Measurements from ENCODE around the gene MIEF2. TPM values are rescaled to one million over a fixed set of nuclear protein-coding genes. Genes with fewer than 3 reads are reported as not detected.

Gene MIEF2
- total and polyA plus RNA-seq, 2 donors (not counting 1 experiment from before 2014, with no cell fraction given), result 13.3 to 18.7 TPM

- Histone ChIP-seq H2AFZ (ENCODE audit: insufficient read depth, low read depth, low read length, poor library complexity, severe bottlenecking) (peak overlapping the region; percentile 90), H3K79me2 (ENCODE audit: control insufficient read depth, insufficient read depth, low read length) (peaks cover 13% of the 10 kb centered on the region), H3K4me1 (ENCODE audit: control insufficient read depth in 2 of 2, insufficient read depth in 2 of 2, low read length in 2 of 2) (peaks cover 10 to 16% of the 10 kb centered on the region in 2 donors), H3K4me3 (ENCODE audit: control extremely low read depth in 1 of 5, extremely low read depth in 1 of 5, insufficient read depth in 1 of 5, low read depth in 2 of 5, low read length in 4 of 5) (peak overlapping the region; percentile 59 to 80 (median 70)), H3K27me3 (replicated peaks in 1 of 4; ENCODE audit: control extremely low read depth in 1 of 4, control insufficient read depth in 3 of 4, insufficient read depth in 4 of 4, low read length in 3 of 4) (no peaks in the 10 kb centered on the region), H3K9ac (ENCODE audit: low read length) (peak overlapping the region; percentile 67), H3K4me2 (replicated peaks; ENCODE audit: low read depth, low read length, poor library complexity, severe bottlenecking) (peak overlapping the region; percentile 93), H3K36me3 (replicated peaks in 1 of 2; ENCODE audit: control extremely low read depth in 1 of 2, control insufficient read depth in 1 of 2, extremely low read depth in 1 of 2, insufficient read depth in 2 of 2, low read length in 1 of 2) (no peaks in the 10 kb centered on the region), H3K9me3 (ENCODE audit: control extremely low read depth in 1 of 3, control insufficient read depth in 2 of 3, insufficient read depth in 1 of 3, low read length in 2 of 3) (no peaks in the 10 kb centered on the region), H3K27ac (ENCODE audit: low read length in 2 of 2) (no peak overlapping the region), H4K20me1 (ENCODE audit: control insufficient read depth, insufficient read depth, low read length, poor library complexity, severe bottlenecking) (no peaks in the 10 kb centered on the region)
- peaks cover 10% of the 10 kb centered on the region for H3K4me1 Mint-ChIP-seq
- no peaks in the 10 kb centered on the region for H3K27me3 Mint-ChIP-seq
- H3K27ac Mint-ChIP-seq, result peak overlapping the region; percentile 76
- ATAC-seq (ENCODE audit: low read depth) (peak; percentile 41), DNase-seq (peak; percentile 51)
- intact Hi-C loops (cut with micrococcal nuclease), result loop anchor here (1.0 kb wide), 4 partner anchors 35 to 90 kb away; partner anchors contain the start of genes ALKBH5, MIEF2 and SMCR8
- peak overlapping the region; percentile 91 for H3K4me3 Mint-ChIP-seq
- TF ChIP-seq CTCF (IDR thresholded peaks at IDR 0.05) (no peak), EZH2 (IDR thresholded peaks at IDR 0.05; ENCODE audit: borderline replicate concordance, insufficient read depth, low read depth, low read length, poor library complexity, severe bottlenecking) (no peak)
- no peaks in the 10 kb centered on the region for H3K9me3 Mint-ChIP-seq (ENCODE audit: insufficient read depth)
- ChIA-PET POLR2A (interaction anchor here (0.6 kb wide), 3 partner anchors 17 to 401 kb away, joined by 3 to 4 read pairs (median 3); no protein-coding TSS in a partner anchor), CTCF (interaction anchor here (1.0 kb wide), 1 partner anchor 8 kb away, joined by 3 read pairs; no protein-coding TSS in a partner anchor)
- WGBS (ENCODE audit: insufficient coverage), result under 1% methylated on average over 50 of the region's 57 CpGs
Measured at GRCh38 chr17:18225642-18226283, 34.7 kb upstream of the MIEF2 start.

- H3K79me2 ChIP-seq (ENCODE audit: control insufficient read depth, insufficient read depth, low read length), result peaks cover 13% of the 10 kb centered on the region
- H3K27ac ChIP-seq (ENCODE audit: low read length in 2 of 2), result no peak overlapping the region
- H3K4me3 ChIP-seq (ENCODE audit: control extremely low read depth in 1 of 5, extremely low read depth in 1 of 5, insufficient read depth in 1 of 5, low read depth in 2 of 5, low read length in 4 of 5), result peak overlapping the region; percentile 59 to 80 (median 70)
- H3K9me3 ChIP-seq (ENCODE audit: control extremely low read depth in 1 of 3, control insufficient read depth in 2 of 3, insufficient read depth in 1 of 3, low read length in 2 of 3), result no peaks in the 10 kb centered on the region
- ChIA-PET POLR2A (no interaction called here), CTCF (interaction anchor here (1.0 kb wide), 1 partner anchor 9 kb away, joined by 3 read pairs; no protein-coding TSS in a partner anchor)
- no peaks in the 10 kb centered on the region for H3K27me3 ChIP-seq (replicated peaks in 1 of 4; ENCODE audit: control extremely low read depth in 1 of 4, control insufficient read depth in 3 of 4, insufficient read depth in 4 of 4, low read length in 3 of 4)
- H3K4me2 ChIP-seq (replicated peaks; ENCODE audit: low read depth, low read length, poor library complexity, severe bottlenecking), result peak overlapping the region; percentile 93
- intact Hi-C loops (cut with micrococcal nuclease), result no loop called here
- peak overlapping the region; percentile 67 for H3K9ac ChIP-seq (ENCODE audit: low read length)
- TF ChIP-seq EZH2 (IDR thresholded peaks at IDR 0.05; ENCODE audit: borderline replicate concordance, insufficient read depth, low read depth, low read length, poor library complexity, severe bottlenecking), result no peak
- TF ChIP-seq CTCF (IDR thresholded peaks at IDR 0.05), result no peak
- H3K27me3 Mint-ChIP-seq, result no peaks in the 10 kb centered on the region
- peaks cover 10% of the 10 kb centered on the region for H3K4me1 Mint-ChIP-seq
- ATAC-seq (ENCODE audit: low read depth) (no peak), DNase-seq (no peak)
- H3K9me3 Mint-ChIP-seq (ENCODE audit: insufficient read depth), result no peaks in the 10 kb centered on the region
- peak overlapping the region; percentile 90 for H2AFZ ChIP-seq (ENCODE audit: insufficient read depth, low read depth, low read length, poor library complexity, severe bottlenecking)
- H3K4me3 Mint-ChIP-seq, result peak overlapping the region; percentile 91
- H3K36me3 ChIP-seq (replicated peaks in 1 of 2; ENCODE audit: control extremely low read depth in 1 of 2, control insufficient read depth in 1 of 2, extremely low read depth in 1 of 2, insufficient read depth in 2 of 2, low read length in 1 of 2), result no peaks in the 10 kb centered on the region
- peak overlapping the region; percentile 76 for H3K27ac Mint-ChIP-seq
- no peaks in the 10 kb centered on the region for H4K20me1 ChIP-seq (ENCODE audit: control insufficient read depth, insufficient read depth, low read length, poor library complexity, severe bottlenecking)
- H3K4me1 ChIP-seq (ENCODE audit: control insufficient read depth in 2 of 2, insufficient read depth in 2 of 2, low read length in 2 of 2), result peaks cover 10 to 16% of the 10 kb centered on the region in 2 donors
- WGBS (ENCODE audit: insufficient coverage), result 50% methylated on average over 7 of the region's 16 CpGs
Measured at GRCh38 chr17:18226284-18226945, 34.0 kb upstream of the MIEF2 start.

Measured in B cell (primary cell).